ENCODE measurements around the gene ADRM1. TPM values are rescaled to one million over a fixed set of nuclear protein-coding genes. Genes with fewer than 3 reads are reported as not detected.

The ADRM1 gene
- total and polyA plus RNA-seq, 2 of the 4 experiments (the other 2 are of a cell fraction): 103 to 149 TPM

DNA sequence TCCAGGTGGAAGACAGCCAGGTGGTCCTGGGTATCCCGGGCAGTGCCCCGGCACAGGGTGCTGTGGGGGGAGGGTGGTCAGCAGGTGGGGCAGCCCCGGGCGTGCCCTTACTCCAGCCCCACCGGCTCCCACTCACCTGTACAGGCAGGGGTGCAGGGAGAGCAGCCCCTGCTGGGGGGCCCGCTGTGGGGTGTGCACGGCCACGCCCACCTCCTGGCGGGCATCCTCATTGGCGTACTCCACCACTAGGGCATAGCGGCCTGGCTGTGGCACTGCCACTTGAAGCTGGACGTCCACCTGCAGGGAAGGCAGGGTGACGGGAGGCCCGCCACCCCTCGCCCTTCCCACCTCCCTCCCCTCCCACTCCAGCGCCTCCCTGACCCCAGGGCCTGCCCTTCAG, 29.6 kb downstream of the ADRM1 start:
- H3K4me2 ChIP-seq (ENCODE audit: low read depth, low read length): no peak overlapping the region
- ATAC-seq (ENCODE audit: low read depth): no peak
- H2BK120ac ChIP-seq (ENCODE audit: low read depth, low read length): no peak overlapping the region
- no peak overlapping the region for H2BK20ac ChIP-seq (ENCODE audit: low read depth, low read length)
- CTCF ChIA-PET: no interaction called here
- no peaks in the 10 kb centered on the region for H3K9me3 ChIP-seq (ENCODE audit: control insufficient read depth, insufficient read depth, low read length)
- BruUV-seq (replicated peaks): no TSS peak
- no peak overlapping the region for H3K27ac ChIP-seq (ENCODE audit: insufficient read depth, low read length)
- in situ Hi-C loops (cut with MboI; ENCODE audit: low sequenced_read_pairs) (no loop called here), dilution Hi-C loops (cut with HindIII; ENCODE audit: low sequenced_read_pairs, unreplicated experiment) (no loop called here), intact Hi-C loops (cut with micrococcal nuclease) (no loop called here)
- WGBS, 2 experiments (ENCODE audit: extremely low coverage in 2 of 2, insufficient read length in 1 of 2): 92% methylated on average over 4 of the region's 16 CpGs; no CpG with 5 or more reads in 1 of the 2 experiments
- no peaks in the 10 kb centered on the region for H3K79me1 ChIP-seq (ENCODE audit: low read depth in 1 of 2, low read length in 2 of 2)
- no peak overlapping the region for H3K9ac ChIP-seq (ENCODE audit: low read depth, low read length)
- H3K27me3 ChIP-seq (ENCODE audit: control insufficient read depth, insufficient read depth, low read length): no peaks in the 10 kb centered on the region
- no peak overlapping the region for H2AK9ac ChIP-seq (replicated peaks; ENCODE audit: low read depth, low read length, poor library complexity)
- POLR2A ChIA-PET (ENCODE audit: unreplicated experiment): no interaction called here
- no peak overlapping the region for H2AFZ ChIP-seq (replicated peaks; ENCODE audit: low read length, poor library complexity)
- TF ChIP-seq BHLHE40 (IDR thresholded peaks at IDR 0.05; ENCODE audit: low read depth, low read length) (no peak), RFX5 (IDR thresholded peaks at IDR 0.05; ENCODE audit: low read depth, low read length) (no peak), NFE2L2 (IDR thresholded peaks at IDR 0.05; ENCODE audit: low read depth, low read length) (no peak), MAZ (IDR thresholded peaks at IDR 0.05; ENCODE audit: borderline replicate concordance, low read depth, low read length) (no peak), RCOR1 (IDR thresholded peaks at IDR 0.05; ENCODE audit: insufficient replicate concordance, low read length) (no peak), RAD21 (IDR thresholded peaks at IDR 0.05; ENCODE audit: low read length) (no peak), CEBPB (IDR thresholded peaks at IDR 0.05; ENCODE audit: low read depth, low read length) (no peak), MXI1 (IDR thresholded peaks at IDR 0.05; ENCODE audit: borderline replicate concordance, low read depth, low read length) (no peak), SMC3 (IDR thresholded peaks at IDR 0.05; ENCODE audit: low read depth, low read length) (no peak)
- H2BK5ac ChIP-seq (ENCODE audit: low read depth, low read length, poor library complexity, severe bottlenecking): no peak overlapping the region
- H2BK15ac ChIP-seq (ENCODE audit: low read depth, low read length): no peak overlapping the region
- H3K14ac ChIP-seq (replicated peaks; ENCODE audit: low read depth, low read length): no peak overlapping the region
- peaks cover 43% of the 10 kb centered on the region for H3K36me3 ChIP-seq (ENCODE audit: control insufficient read depth, insufficient read depth, low read length)
- H3K4me3 ChIP-seq (ENCODE audit: insufficient read depth, low read depth, low read length): no peak overlapping the region
- H4K91ac ChIP-seq (ENCODE audit: insufficient read depth, low read depth, low read length): no peak overlapping the region
- no peak for DNase-seq
- no peaks in the 10 kb centered on the region; the same call in 1 of the 2 replicates for H4K20me1 ChIP-seq (ENCODE audit: insufficient read depth, low read length)
- H3K18ac ChIP-seq (ENCODE audit: low read depth, low read length): no peak overlapping the region
- H4K5ac ChIP-seq (ENCODE audit: low read depth, low read length): no peak overlapping the region
- H3K9me1 ChIP-seq (ENCODE audit: insufficient read depth, low read length): no peaks in the 10 kb centered on the region
- H4K8ac ChIP-seq (ENCODE audit: low read depth in 2 of 2, low read length in 2 of 2): no peak overlapping the region
- no peak overlapping the region for H3K23ac ChIP-seq (ENCODE audit: low read depth, low read length)
- H2AK5ac ChIP-seq (ENCODE audit: low read depth, low read length): no peak overlapping the region
- H3K4ac ChIP-seq (ENCODE audit: low read depth, low read length): no peak overlapping the region
- H3K4me1 ChIP-seq (ENCODE audit: control insufficient read depth, insufficient read depth, low read length): no peaks in the 10 kb centered on the region
- H3K56ac ChIP-seq (ENCODE audit: extremely low read depth, insufficient read depth, low read length): no peak overlapping the region
